K562 (cell line): ENCODE data around the gene PASD1. TPM values are rescaled to one million over a fixed set of nuclear protein-coding genes. Genes with fewer than 3 reads are reported as not detected.

Experiments
- ATAC-seq: fragments of 200-7000 bp; cut with Tn5 transposase; 3 replicates; pipeline ENCODE4 v1.9.1; 2020; ENCODE audit warnings: moderate library complexity
- BruUV-seq: library from RNA; stranded (reverse); fragments of 400-500 nt; replicated peaks from 2 replicates; lab custom pipeline; 2021; lab: Mats Ljungman, UMichigan
- CTCF ChIA-PET: fragments of 300-600 bp; formaldehyde crosslinking; extraction: SDS; loops from one replicate; lab custom pipeline; 2021; ENCODE audit warnings: low intra/inter-chr PET ratio; lab: Yijun Ruan, JAX
- POLR2A ChIA-PET: fragments of 300-600, 350-650 bp; sonication (Branson Sonifier 250); formaldehyde crosslinking; extraction: SDS; loops from one replicate; lab custom pipeline; 2021; ENCODE audit warnings: antibody characterized with exemption, inconsistent platforms; lab: Yijun Ruan, JAX
- DNase-seq, 4 experiments: peaks; one replicate each; pipeline versions ENCODE4 v3.0.0 to v3.0.0-alpha.2; 2011 to 2018; ENCODE audit warnings: low spot score in 3 of 4, mixed read lengths in 3 of 4; ENCODE audit errors: extremely low read depth in 1 of 4
- FAIRE-seq: peaks from 2 replicates; lab custom pipeline; 2011; peaks lifted over from hg19 to GRCh38; lab: Jason Lieb, UNC
- H2AFZ ChIP-seq: 2 replicates; pipeline ENCODE4 v1.6.0; 2011; ENCODE audit warnings: low read depth, low read length, control low read depth, inconsistent platforms
- H3K27ac ChIP-seq: fragments of 200-600 bp; 3 replicates; pipeline ENCODE4 v1.8.0; 2011; ENCODE audit warnings: low read depth, mild to moderate bottlenecking, control low read depth, inconsistent platforms, low read length, moderate library complexity, mixed read lengths; ENCODE audit errors: extremely low read depth
- H3K27me3 ChIP-seq, 2 experiments: fragments of 300-600 bp in 1 of 2; 2 replicates in 1 of 2; 3 replicates in 1 of 2; pipeline versions ENCODE4 v1.6.0 to v1.8.0; 2011; ENCODE audit warnings: inconsistent platforms in 2 of 2, low read length in 2 of 2, mild to moderate bottlenecking in 1 of 2, mixed read lengths in 1 of 2, moderate library complexity in 1 of 2; ENCODE audit not compliant: control insufficient read depth in 2 of 2, insufficient read depth in 2 of 2
- H3K36me3 ChIP-seq: fragments of 300-600 bp; 3 replicates; pipeline ENCODE4 v1.8.0; 2011; ENCODE audit warnings: mild to moderate bottlenecking, low read length, inconsistent platforms; ENCODE audit not compliant: control insufficient read depth, insufficient read depth
- H3K4me1 ChIP-seq, 2 experiments: fragments of 200-600 bp in 1 of 2; replicated peaks in 1 of 2; 2 replicates in 1 of 2; 3 replicates in 1 of 2; pipeline versions ENCODE4 v1.5.1 to v1.8.0; 2011; ENCODE audit warnings: inconsistent platforms in 2 of 2, low read length in 2 of 2, mild to moderate bottlenecking in 1 of 2, mixed read lengths in 1 of 2, moderate library complexity in 1 of 2; ENCODE audit not compliant: control insufficient read depth in 2 of 2, insufficient read depth in 2 of 2
- H3K4me2 ChIP-seq: 2 replicates; pipeline ENCODE4 v1.6.1; 2011; ENCODE audit warnings: low read length, control low read depth, inconsistent platforms, mixed read lengths; ENCODE audit not compliant: insufficient read depth
- H3K4me3 ChIP-seq: fragments of 200-600 bp; sonication (generic), shearing (Covaris generic); 2 replicates; pipeline ENCODE4 v1.5.1; 2016; ENCODE audit warnings: control low read depth, inconsistent platforms
- H3K79me2 ChIP-seq: fragments of 200-600 bp; 3 replicates; pipeline ENCODE4 v1.8.0; 2011; ENCODE audit warnings: low read length, inconsistent platforms; ENCODE audit not compliant: control insufficient read depth, insufficient read depth
- H3K9ac ChIP-seq, 2 experiments: 2 replicates each; pipeline versions ENCODE4 v1.6.0 to v1.6.1; 2011; ENCODE audit warnings: low read depth in 2 of 2, low read length in 2 of 2, control low read depth in 1 of 2, inconsistent platforms in 1 of 2, mild to moderate bottlenecking in 1 of 2, mixed read lengths in 1 of 2; ENCODE audit not compliant: insufficient read depth in 1 of 2
- H3K9me1 ChIP-seq: one replicate; pipeline ENCODE4 v1.6.0; 2011; ENCODE audit warnings: inconsistent platforms, mild to moderate bottlenecking, low read length, moderate library complexity; ENCODE audit not compliant: control insufficient read depth, insufficient read depth
- H3K9me3 ChIP-seq: replicated peaks from 2 replicates; pipeline ENCODE4 v1.5.1; 2011; ENCODE audit warnings: low read depth, low read length, inconsistent platforms; ENCODE audit not compliant: control insufficient read depth, insufficient read depth
- H4K20me1 ChIP-seq: replicated peaks from 2 replicates; pipeline ENCODE4 v1.6.1; 2011; ENCODE audit warnings: low read length, inconsistent platforms, mixed read lengths; ENCODE audit not compliant: control insufficient read depth, insufficient read depth
- BCLAF1 ChIP-seq, 2 experiments: fragments of 450-650 bp in 1 of 2; IDR thresholded peaks; 2 replicates each; pipeline ENCODE4 v1.6.1; 2011 to 2017; ENCODE audit warnings: low read depth in 2 of 2, antibody characterized with exemption in 1 of 2, borderline replicate concordance in 1 of 2, low read length in 1 of 2, mild to moderate bottlenecking in 1 of 2, mixed read lengths in 1 of 2; ENCODE audit not compliant: control insufficient read depth in 1 of 2
- CREB3L1 ChIP-seq: fragments of 450-650 bp; IDR thresholded peaks from 2 replicates; pipeline ENCODE4 v1.6.1; 2014; ENCODE audit warnings: low read depth, mild to moderate bottlenecking, moderate library complexity, borderline replicate concordance
- DIDO1 ChIP-seq: fragments of 450-650 bp; IDR thresholded peaks from 2 replicates; pipeline ENCODE4 v1.6.1; 2016; ENCODE audit warnings: low read depth, missing biosample characterization, missing genetic modification characterization
- ELF2 ChIP-seq: fragments of 250-450 bp; sonication (Bioruptor Pico); IDR thresholded peaks from 2 replicates; pipeline ENCODE4 v1.5.0; 2021; ENCODE audit warnings: mild to moderate bottlenecking
- GTF2A2 ChIP-seq: IDR thresholded peaks from 2 replicates; pipeline ENCODE4 v1.6.1; 2016; ENCODE audit warnings: mild to moderate bottlenecking, missing genetic modification characterization, missing compliant biosample characterization
- MCM3 ChIP-seq: fragments of 450-650 bp; IDR thresholded peaks from 2 replicates; pipeline ENCODE4 v1.6.1; 2016
- POLR2AphosphoS2 ChIP-seq: IDR thresholded peaks from 2 replicates; pipeline ENCODE4 v1.6.1; 2012; ENCODE audit warnings: low read length, improper control_type of control experiment
- SP2 ChIP-seq: IDR thresholded peaks from 2 replicates; pipeline ENCODE4 v1.6.1; 2011; ENCODE audit warnings: mild to moderate bottlenecking, low read depth, low read length, moderate library complexity; ENCODE audit not compliant: poor library complexity, severe bottlenecking; ENCODE audit errors: extremely low read depth
- TCFL5 ChIP-seq: fragments of 250-450 bp; sonication (Bioruptor Pico); conservative IDR thresholded peaks from 2 replicates; pipeline ENCODE4 v1.6.1; 2021; ENCODE audit warnings: mild to moderate bottlenecking, moderate library complexity, matching md5 sums
- ZNF140 ChIP-seq: fragments of 250-450 bp; sonication (Bioruptor Pico); IDR thresholded peaks from 2 replicates; pipeline ENCODE4 v1.8.0; 2021; ENCODE audit warnings: moderate library complexity, mild to moderate bottlenecking, inconsistent platforms
- WGBS: fragments of 100-300 bp; shearing (Covaris generic); methylation state at CpG from one replicate; pipeline ENCODE4 v1.1.6; 2016; ENCODE audit warnings: low coverage, mixed read lengths; ENCODE audit not compliant: insufficient coverage; ENCODE audit errors: missing lambda C conversion rate; 5-methylcytosine and 5-hydroxymethylcytosine counted together
- in situ Hi-C: fragments of 300-500 bp; cut with MboI; formaldehyde crosslinking; loops from 4 replicates; pipeline ENCODE4 v1.15.0; 2018; ENCODE audit warnings: inconsistent platforms, mixed read lengths
- intact Hi-C: fragments of 100-400 bp; cut with micrococcal nuclease; formaldehyde crosslinking; loops from 2 replicates; pipeline ENCODE4 v1.14.2; 2022
- polyA plus RNA-seq, 8 experiments: library from polyadenylated mRNA; depleted of rRNA in 4 of 8; stranded (reverse) in 5 of 8; unstranded in 3 of 8; fragments of >200 nt; fragmentation: Nextera tagmentation in 2 of 8; fragmentation: Illumina TruSeq in 1 of 8; extraction: Ambion mirVana in 2 of 8; extraction: Trizol in 1 of 8; gene quantifications; 2 replicates each; pipeline versions ENCODE4 v1.2.1 to v1.2.3, GENCODE V29; 2011 to 2014; ENCODE audit warnings: inconsistent platforms in 1 of 8, missing spikeins in 1 of 8
- total RNA-seq, 7 experiments: library from RNA; depleted of rRNA in 6 of 7; stranded (reverse); fragments of >200 nt in 6 of 7; fragmentation: Illumina TruSeq in 2 of 7; extraction: Trizol in 2 of 7; gene quantifications; 2 replicates each; pipeline versions ENCODE4 v1.2.1 to v1.2.3, GENCODE V29; 2011 to 2021; ENCODE audit warnings: low replicate concordance in 1 of 7

PASD1 gene
- total and polyA plus RNA-seq, 9 of the 15 experiments (the other 6 are each of a cell fraction or from before 2014, with no cell fraction given), result 1.7 to 12.8 (median 9.6) TPM

GRCh38 chrX:151723156-151723760 lies 159.8 kb downstream of the PASD1 start:
- 6% methylated on average over 5 of the region's 7 CpGs for WGBS
- peaks cover 0 to 5% of the 10 kb centered on the region in 2 experiments; a peak in 1 of 5 replicates for H3K27me3 ChIP-seq
- in situ Hi-C loops, result no loop called here
- H3K79me2 ChIP-seq, result no peaks in the 10 kb centered on the region
- peaks cover 0 to 7% of the 10 kb centered on the region in 2 experiments; a peak in 2 of 5 replicates for H3K4me1 ChIP-seq
- intact Hi-C loops, result loop anchor here (2.0 kb wide), 1 partner anchor 216 kb away; no protein-coding TSS in a partner anchor
- H3K27ac ChIP-seq, result no peak overlapping the region
- H2AFZ ChIP-seq, result no peak overlapping the region
- TF ChIP-seq DIDO1 (tag) (no peak), GTF2A2 (tag) (no peak), POLR2AphosphoS2 (no peak), CREB3L1 (no peak), ZNF140 (CRISPR knock-in tag) (no peak), MCM3 (no peak), SP2 (no peak), ELF2 (CRISPR knock-in tag) (no peak), TCFL5 (CRISPR knock-in tag) (no peak), BCLAF1 (IDR thresholded peaks at IDR 0.05; ENCODE audit: borderline replicate concordance in 1 of 2, control insufficient read depth in 1 of 2, low read depth in 2 of 2, low read length in 1 of 2) (no peak)
- H3K4me2 ChIP-seq, result no peak overlapping the region
- no peak for ATAC-seq
- BruUV-seq, result no TSS peak
- H3K9me3 ChIP-seq, result no peaks in the 10 kb centered on the region
- FAIRE-seq, result no peak
- CTCF ChIA-PET, result interaction anchor here (0.7 kb wide), 1 partner anchor 218 kb away, joined by 3 read pairs; no protein-coding TSS in a partner anchor
- H4K20me1 ChIP-seq, result no peaks in the 10 kb centered on the region
- no peak overlapping the region for H3K9ac ChIP-seq
- H3K4me3 ChIP-seq, result no peak overlapping the region
- no peaks in the 10 kb centered on the region for H3K9me1 ChIP-seq
- POLR2A ChIA-PET, result interaction anchor here (0.6 kb wide), 2 partner anchors 677 to 1783 kb away, joined by 3 read pairs; no protein-coding TSS in a partner anchor
- no peaks in the 10 kb centered on the region for H3K36me3 ChIP-seq
- no peak for DNase-seq
